K562 (cell line): ENCODE results near the gene POR. TPM values are rescaled to one million over a fixed set of nuclear protein-coding genes. Genes with fewer than 3 reads are reported as not detected.

ENCODE experiments used
- BRD9 ChIP-seq: fragments of 450-650 bp; IDR thresholded peaks from 2 replicates; pipeline ENCODE4 v1.6.1; 2018; ENCODE audit warnings: low read depth; ENCODE audit not compliant: partially characterized antibody
- CTCFL ChIP-seq: IDR thresholded peaks from 2 replicates; pipeline ENCODE4 v1.6.1; 2011; ENCODE audit warnings: borderline replicate concordance, low read depth, mild to moderate bottlenecking, moderate library complexity, low read length; ENCODE audit not compliant: insufficient read depth, poor library complexity, severe bottlenecking
- E2F6 ChIP-seq, 2 experiments: IDR thresholded peaks; 2 replicates each; pipeline ENCODE4 v1.6.1; 2011; ENCODE audit warnings: borderline replicate concordance in 1 of 2, control low read depth in 1 of 2, low read depth in 1 of 2, low read length in 1 of 2, mild to moderate bottlenecking in 1 of 2, mixed read lengths in 1 of 2, moderate library complexity in 1 of 2; ENCODE audit not compliant: insufficient read depth in 1 of 2, insufficient read length in 1 of 2, poor library complexity in 1 of 2, severe bottlenecking in 1 of 2; ENCODE audit errors: extremely low read depth in 1 of 2
- ELK1 ChIP-seq: sonication (generic); formaldehyde crosslinking; IDR thresholded peaks from 2 replicates; pipeline ENCODE4 v1.8.1; 2022; ENCODE audit warnings: missing genetic modification reagents
- GATAD2B ChIP-seq: fragments of 450-650 bp; IDR thresholded peaks from 2 replicates; pipeline ENCODE4 v1.6.1; 2017; ENCODE audit warnings: mild to moderate bottlenecking, borderline replicate concordance
- GTF3C2 ChIP-seq: IDR thresholded peaks from 3 replicates; pipeline ENCODE4 v1.6.1; 2011; ENCODE audit warnings: borderline replicate concordance, mild to moderate bottlenecking, moderate library complexity; ENCODE audit not compliant: insufficient read length; ENCODE audit errors: extremely low read depth
- MLX ChIP-seq, 2 experiments: fragments of 450-650 bp in 1 of 2; sonication (generic) in 1 of 2; formaldehyde crosslinking; conservative IDR thresholded peaks; 2 replicates each; pipeline versions ENCODE4 v1.4.0 to v1.8.1; 2020 to 2022; ENCODE audit warnings: mild to moderate bottlenecking in 1 of 2, missing genetic modification reagents in 1 of 2
- MTA3 ChIP-seq: fragments of 450-650 bp; formaldehyde crosslinking; IDR thresholded peaks from 2 replicates; pipeline ENCODE4 v1.6.1; 2017; ENCODE audit warnings: mild to moderate bottlenecking, borderline replicate concordance
- NFRKB ChIP-seq: fragments of 450-650 bp; IDR thresholded peaks from 2 replicates; pipeline ENCODE4 v1.6.1; 2016; ENCODE audit warnings: low read depth
- TBL1XR1 ChIP-seq, 2 experiments: IDR thresholded peaks; 2 replicates each; pipeline ENCODE4 v1.6.1; 2012; ENCODE audit warnings: improper control_type of control experiment in 2 of 2, low read length in 2 of 2, mild to moderate bottlenecking in 1 of 2
- ZBTB9 ChIP-seq: fragments of 450-650 bp; formaldehyde crosslinking; IDR thresholded peaks from 2 replicates; pipeline ENCODE4 v1.4.0; 2020; ENCODE audit warnings: mild to moderate bottlenecking, moderate library complexity
- polyA plus RNA-seq, 8 experiments: library from polyadenylated mRNA; depleted of rRNA in 4 of 8; stranded (reverse) in 5 of 8; unstranded in 3 of 8; fragments of >200 nt; fragmentation: Nextera tagmentation in 2 of 8; fragmentation: Illumina TruSeq in 1 of 8; extraction: Ambion mirVana in 2 of 8; extraction: Trizol in 1 of 8; gene quantifications; 2 replicates each; pipeline versions ENCODE4 v1.2.1 to v1.2.3, GENCODE V29; 2011 to 2014; ENCODE audit warnings: inconsistent platforms in 1 of 8, missing spikeins in 1 of 8
- total RNA-seq, 7 experiments: library from RNA; depleted of rRNA in 6 of 7; stranded (reverse); fragments of >200 nt in 6 of 7; fragmentation: Illumina TruSeq in 2 of 7; extraction: Trizol in 2 of 7; gene quantifications; 2 replicates each; pipeline versions ENCODE4 v1.2.1 to v1.2.3, GENCODE V29; 2011 to 2021; ENCODE audit warnings: low replicate concordance in 1 of 7

Gene POR
- total and polyA plus RNA-seq, 9 of the 15 experiments (the other 6 are each of a cell fraction or from before 2014, with no cell fraction given) = 4.7 to 142 (median 40.8) TPM

- no peak for TF ChIP-seq GTF3C2
- TF ChIP-seq ZBTB9 (CRISPR knock-in tag) = no peak
- no peak for TF ChIP-seq GATAD2B
- no peak for TF ChIP-seq NFRKB
- 0 out of 2 replicates have a peak, but pooled peaks have one; percentile 43 for TF ChIP-seq MTA3
- TF ChIP-seq CTCFL = peak; percentile 11
- no peak for TF ChIP-seq MLX (CRISPR knock-in tag; conservative IDR thresholded peaks at IDR 0.05)
- no peak for TF ChIP-seq E2F6 (IDR thresholded peaks at IDR 0.05; ENCODE audit: borderline replicate concordance in 1 of 2, extremely low read depth in 1 of 2, insufficient read depth in 1 of 2, insufficient read length in 1 of 2, low read depth in 1 of 2, low read length in 1 of 2, poor library complexity in 1 of 2, severe bottlenecking in 1 of 2)
- TF ChIP-seq TBL1XR1 (IDR thresholded peaks at IDR 0.05; ENCODE audit: low read length in 2 of 2) = peak in 1 of 2 experiments; percentile 20; a peak in 1 of 4 replicates
- no peak for TF ChIP-seq ELK1 (CRISPR knock-in tag)
- no peak for TF ChIP-seq BRD9
Observed at GRCh38 chr7:75945297-75946168, 30.6 kb downstream of the POR start (continued).
